CD4-positive, CD25-positive, alpha-beta regulatory T cell (primary cell): ENCODE results near the gene FAM13A. TPM values are rescaled to one million over a fixed set of nuclear protein-coding genes. Genes with fewer than 3 reads are reported as not detected.
"Not testable (repeated sequence)": the region's sequence is repeated elsewhere in the genome, so short reads cannot be mapped to it uniquely, and the experiment has no call there.

Experiments
- ATAC-seq, 2 donors: fragments of 150-1000 bp; cut with Tn5 transposase; one replicate each; pipeline ENCODE4 v1.10.0; 2021; ENCODE audit warnings: low read depth in 2 of 2, moderate number of reproducible peaks in 2 of 2, moderate library complexity in 1 of 2
- DNase-seq, 3 donors: peaks; one replicate each; pipeline versions ENCODE4 v3.0.0 to v3.0.0-alpha.2; 2012 to 2022; ENCODE audit warnings: mixed read lengths in 1 of 3
- H3K27ac ChIP-seq: one replicate; pipeline ENCODE4 v1.7.0; 2013; ENCODE audit warnings: mild to moderate bottlenecking, low read length; ENCODE audit not compliant: insufficient read depth, poor library complexity, severe bottlenecking
- H3K27me3 ChIP-seq: one replicate; pipeline ENCODE4 v1.7.0; 2013; ENCODE audit warnings: low read length; ENCODE audit not compliant: control insufficient read depth, insufficient read depth
- H3K36me3 ChIP-seq: one replicate; pipeline ENCODE4 v1.7.0; 2013; ENCODE audit warnings: mild to moderate bottlenecking, low read length, moderate library complexity; ENCODE audit not compliant: control insufficient read depth, insufficient read depth
- H3K4me1 ChIP-seq: 2 replicates; pipeline ENCODE4 v1.7.0; 2013; ENCODE audit warnings: mild to moderate bottlenecking, low read length; ENCODE audit not compliant: insufficient read depth, control insufficient read depth, poor library complexity, severe bottlenecking
- H3K4me3 ChIP-seq: one replicate; pipeline ENCODE4 v1.7.0; 2013; ENCODE audit warnings: low read depth, mild to moderate bottlenecking, low read length, moderate library complexity
- H3K9me3 ChIP-seq, 2 experiments: 1 replicate in 1 of 2; 2 replicates in 1 of 2; pipeline ENCODE4 v1.7.0; 2013; ENCODE audit warnings: low read length in 2 of 2, mild to moderate bottlenecking in 1 of 2, moderate library complexity in 1 of 2; ENCODE audit not compliant: control insufficient read depth in 2 of 2
- H3K27ac Mint-ChIP-seq, 3 donors: one replicate each; pipeline ENCODE4 v1.8.0; 2020 to 2022; ENCODE audit warnings: mild to moderate bottlenecking in 3 of 3, mixed read lengths in 3 of 3, moderate library complexity in 2 of 3
- H3K27me3 Mint-ChIP-seq: one replicate; pipeline ENCODE4 v1.8.0; 2022; ENCODE audit warnings: mild to moderate bottlenecking, mixed read lengths
- H3K36me3 Mint-ChIP-seq: one replicate; pipeline ENCODE4 v1.8.0; 2020; ENCODE audit warnings: mixed read lengths
- H3K4me1 Mint-ChIP-seq, 4 donors: one replicate each; pipeline ENCODE4 v1.8.0; 2020 to 2022; ENCODE audit warnings: mixed read lengths in 4 of 4, mild to moderate bottlenecking in 1 of 4
- H3K4me3 Mint-ChIP-seq, 4 donors: one replicate each; pipeline ENCODE4 v1.8.0; 2020 to 2022; ENCODE audit warnings: mild to moderate bottlenecking in 4 of 4, mixed read lengths in 4 of 4, moderate library complexity in 3 of 4
- H3K9me3 Mint-ChIP-seq, 7 donors: one replicate each; pipeline ENCODE4 v1.8.0; 2020 to 2022; ENCODE audit warnings: mixed read lengths in 7 of 7, mild to moderate bottlenecking in 3 of 7, moderate library complexity in 2 of 7
- polyA plus RNA-seq, 4 donors: library from polyadenylated mRNA; unstranded; fragments of 300-500 nt; fragmentation: Illumina TruSeq; gene quantifications; one replicate each; pipeline ENCODE4 v1.2.3, GENCODE V29; 2021
- total RNA-seq: library from RNA; stranded (reverse); gene quantifications from one replicate; pipeline ENCODE4 v1.2.3, GENCODE V29; 2022

Gene FAM13A
- total and polyA plus RNA-seq, 5 donors from 2014 or later = 7.8 to 38.4 (median 11.1) TPM

DNA sequence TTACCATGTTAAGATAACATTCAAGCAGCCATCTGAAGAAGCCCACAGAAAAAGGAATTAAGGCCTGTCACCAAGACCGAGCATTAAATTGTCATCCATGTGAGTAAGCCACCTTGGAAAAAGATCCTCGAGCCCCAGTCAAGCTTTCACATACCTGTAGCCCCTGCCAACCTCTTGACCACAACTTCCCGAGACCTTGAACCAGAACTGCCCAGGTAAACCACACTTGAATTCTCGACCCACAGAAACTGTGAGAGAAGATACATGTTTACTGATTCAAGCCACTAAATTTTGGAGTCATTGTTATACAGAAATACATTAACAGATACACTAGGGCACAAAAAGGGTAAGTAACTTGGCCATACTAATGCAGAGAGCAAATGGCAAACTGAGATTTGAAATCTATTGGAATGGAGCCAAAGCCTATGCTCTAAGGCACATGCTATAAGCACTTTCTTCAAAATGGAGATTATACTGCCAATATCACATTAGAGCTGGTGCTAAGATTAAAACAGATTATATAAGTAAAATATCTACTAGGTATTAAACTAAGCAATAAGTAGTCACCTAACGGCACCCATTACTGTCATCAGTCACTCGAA is 49.5 kb downstream of the FAM13A start:
- no peak for DNase-seq
- no peaks in the 10 kb centered on the region for H3K36me3 ChIP-seq
- Mint-ChIP-seq H3K4me1 (peaks cover 0 to 3% (median 0%) of the 10 kb centered on the region in 4 donors), H3K36me3 (no peaks in the 10 kb centered on the region), H3K9me3 (peaks cover 0 to 6% (median 0%) of the 10 kb centered on the region in 7 donors), H3K27me3 (no peaks in the 10 kb centered on the region), H3K27ac (no peak overlapping the region), H3K4me3 (no peak overlapping the region)
- H3K4me3 ChIP-seq = no peak overlapping the region
- H3K4me1 ChIP-seq = no peaks in the 10 kb centered on the region
- no peaks in the 10 kb centered on the region for H3K9me3 ChIP-seq
- no peaks in the 10 kb centered on the region for H3K27me3 ChIP-seq
- H3K27ac ChIP-seq = no peak overlapping the region
- no peak for ATAC-seq

- Histone ChIP-seq H3K4me3 (no peak overlapping the region), H3K36me3 (no peaks in the 10 kb centered on the region), H3K27me3 (no peaks in the 10 kb centered on the region), H3K27ac (no peak overlapping the region), H3K4me1 (no peaks in the 10 kb centered on the region), H3K9me3 (no peaks in the 10 kb centered on the region)
- Mint-ChIP-seq H3K36me3 (no peaks in the 10 kb centered on the region), H3K9me3 (peaks cover 0 to 6% (median 0%) of the 10 kb centered on the region in 7 donors), H3K27me3 (no peaks in the 10 kb centered on the region), H3K4me3 (no peak overlapping the region), H3K4me1 (peaks cover 0 to 4% (median 0%) of the 10 kb centered on the region in 4 donors), H3K27ac (no peak overlapping the region)
- no peak for ATAC-seq
- DNase-seq = no peak
Measured at GRCh38 chr4:89006307-89006706, 50.7 kb downstream of the FAM13A start.

GRCh38 chr4:89005066-89005465 is 51.9 kb downstream of the FAM13A start:
- H3K4me1 ChIP-seq, H3K27ac ChIP-seq, H3K27me3 Mint-ChIP-seq, H3K36me3 Mint-ChIP-seq, H3K36me3 ChIP-seq, H3K9me3 Mint-ChIP-seq, H3K9me3 ChIP-seq, H3K27ac Mint-ChIP-seq, ATAC-seq, H3K4me3 ChIP-seq, H3K4me1 Mint-ChIP-seq, DNase-seq, H3K27me3 ChIP-seq, H3K4me3 Mint-ChIP-seq: not testable (repeated sequence)

DNA sequence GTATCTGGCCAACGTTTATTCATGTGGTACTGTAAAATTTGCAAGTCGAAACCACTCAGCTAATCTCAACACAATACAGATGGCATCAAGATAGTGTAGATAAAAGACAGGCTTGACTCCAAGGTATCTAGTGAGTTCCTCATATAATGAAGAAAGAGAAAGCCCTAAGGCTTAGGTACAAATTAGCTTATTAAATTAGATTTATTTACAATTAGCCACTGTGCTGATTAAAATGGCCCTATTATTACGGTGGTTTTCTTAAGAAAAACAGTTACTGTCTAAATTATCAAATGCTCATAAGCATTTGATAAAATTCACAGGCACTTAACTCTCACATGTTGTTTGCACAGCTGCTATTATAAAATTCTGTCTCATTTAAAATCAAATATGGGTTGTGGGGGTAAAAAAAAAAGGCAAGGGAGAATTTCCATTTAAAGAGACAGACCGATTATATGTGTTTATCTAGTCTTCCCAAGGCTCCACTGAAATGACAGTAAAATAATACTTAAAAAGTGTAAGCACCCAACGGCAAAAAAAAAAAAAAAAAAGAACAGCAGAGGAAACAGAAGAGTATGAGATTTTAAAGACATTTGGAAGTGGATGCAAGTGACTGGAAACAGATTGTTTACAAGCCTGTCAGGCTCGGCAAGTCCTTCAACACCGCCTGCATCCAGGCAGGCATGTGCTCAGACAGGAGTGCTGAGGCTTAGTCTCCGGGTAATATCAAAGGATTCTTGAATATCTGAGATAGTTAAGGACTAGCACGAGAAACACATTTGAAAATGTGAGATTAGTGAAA is 55.1 kb downstream of the FAM13A start:
- Histone ChIP-seq H3K9me3 (no peaks in the 10 kb centered on the region), H3K4me3 (no peak overlapping the region), H3K4me1 (no peaks in the 10 kb centered on the region), H3K27me3 (no peaks in the 10 kb centered on the region), H3K27ac (no peak overlapping the region), H3K36me3 (no peaks in the 10 kb centered on the region)
- Mint-ChIP-seq H3K4me3 (no peak overlapping the region), H3K27ac (no peak overlapping the region), H3K4me1 (peaks cover 0 to 8% (median 3%) of the 10 kb centered on the region in 4 donors), H3K36me3 (peaks cover 3% of the 10 kb centered on the region), H3K9me3 (peaks cover 0 to 6% (median 0%) of the 10 kb centered on the region in 7 donors), H3K27me3 (no peaks in the 10 kb centered on the region)
- DNase-seq = no peak
- no peak for ATAC-seq

- Mint-ChIP-seq H3K36me3 (peaks cover 3% of the 10 kb centered on the region), H3K27me3 (no peaks in the 10 kb centered on the region), H3K27ac (no peak overlapping the region), H3K9me3 (peaks cover 0 to 6% (median 0%) of the 10 kb centered on the region in 7 donors), H3K4me1 (peaks cover 0 to 8% (median 3%) of the 10 kb centered on the region in 4 donors), H3K4me3 (no peak overlapping the region)
- H3K27ac ChIP-seq = no peak overlapping the region
- H3K36me3 ChIP-seq = no peaks in the 10 kb centered on the region
- H3K4me1 ChIP-seq = no peaks in the 10 kb centered on the region
- no peaks in the 10 kb centered on the region for H3K9me3 ChIP-seq
- H3K27me3 ChIP-seq = no peaks in the 10 kb centered on the region
- DNase-seq = no peak
- ATAC-seq = no peak
- H3K4me3 ChIP-seq = no peak overlapping the region
Measured at GRCh38 chr4:89000844-89001360, 56.1 kb downstream of the FAM13A start.

DNA sequence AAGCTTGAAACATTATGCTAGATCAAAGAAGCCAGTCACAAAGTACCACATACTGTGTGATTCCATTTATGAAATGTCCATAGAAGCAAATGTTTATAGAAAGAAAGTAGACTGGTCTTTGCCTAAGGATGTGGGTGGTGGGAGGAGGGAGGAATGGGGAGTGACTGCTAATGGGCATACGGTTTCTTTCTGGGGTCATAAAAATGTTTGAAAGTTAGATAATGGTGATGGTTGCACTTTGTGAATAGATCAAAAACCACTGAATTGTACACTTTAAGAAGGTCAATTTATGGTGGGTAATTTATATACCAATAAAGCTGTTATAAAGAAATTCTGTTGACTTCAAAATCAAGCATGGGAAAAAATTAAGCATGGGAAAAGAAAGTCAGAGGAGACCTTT is 56.6 kb downstream of the FAM13A start:
- H3K27ac Mint-ChIP-seq = no peak overlapping the region
- H3K4me1 Mint-ChIP-seq = peaks cover 0 to 9% (median 3%) of the 10 kb centered on the region in 4 donors
- Histone ChIP-seq H3K9me3 (no peaks in the 10 kb centered on the region), H3K4me1 (no peaks in the 10 kb centered on the region), H3K27me3 (no peaks in the 10 kb centered on the region), H3K36me3 (no peaks in the 10 kb centered on the region), H3K27ac (no peak overlapping the region), H3K4me3 (no peak overlapping the region)
- no peak for ATAC-seq
- no peak overlapping the region for H3K4me3 Mint-ChIP-seq
- DNase-seq = no peak
- H3K36me3 Mint-ChIP-seq = peaks cover 3% of the 10 kb centered on the region
- H3K9me3 Mint-ChIP-seq = peaks cover 0 to 4% (median 0%) of the 10 kb centered on the region in 7 donors
- H3K27me3 Mint-ChIP-seq = no peaks in the 10 kb centered on the region

DNA sequence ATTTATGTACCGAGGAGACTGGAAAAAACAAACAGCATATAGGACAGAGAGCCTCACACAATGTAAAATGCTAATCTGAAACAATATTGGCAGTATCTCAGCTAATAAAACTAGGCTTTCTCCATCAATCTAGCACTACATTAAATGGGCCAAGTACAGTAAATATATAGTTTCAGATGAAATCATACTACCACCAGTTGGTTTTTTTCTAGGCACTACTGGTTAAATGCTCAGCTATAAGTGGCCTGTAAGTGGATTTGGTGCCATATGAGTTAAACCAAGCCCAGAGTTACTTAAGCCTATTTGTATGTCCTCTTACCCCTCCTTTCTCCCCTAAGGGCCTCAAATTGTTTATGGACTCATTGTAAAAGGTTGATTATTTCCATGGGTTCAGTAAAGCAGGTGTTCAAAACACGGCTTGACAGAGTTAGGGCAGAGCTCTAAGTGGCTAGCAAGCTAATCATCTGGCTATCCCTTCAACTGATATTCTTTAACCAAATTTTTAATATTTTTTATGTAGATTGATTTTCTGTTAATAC is 57.5 kb downstream of the FAM13A start:
- Mint-ChIP-seq H3K9me3 (no peaks in the 10 kb centered on the region), H3K27me3 (no peaks in the 10 kb centered on the region), H3K36me3 (peaks cover 3% of the 10 kb centered on the region), H3K4me1 (peaks cover 0 to 8% (median 3%) of the 10 kb centered on the region in 4 donors), H3K27ac (no peak overlapping the region), H3K4me3 (no peak overlapping the region)
- Histone ChIP-seq H3K9me3 (no peaks in the 10 kb centered on the region), H3K4me1 (no peaks in the 10 kb centered on the region), H3K36me3 (no peaks in the 10 kb centered on the region), H3K27me3 (no peaks in the 10 kb centered on the region), H3K27ac (no peak overlapping the region), H3K4me3 (no peak overlapping the region)
- ATAC-seq (no peak), DNase-seq (no peak)
